Spleen (tissue), 11 donors: ENCODE measurements around the gene TUBA4B. TPM values are rescaled to one million over a fixed set of nuclear protein-coding genes. Genes with fewer than 3 reads are reported as not detected.
A peak's percentile ranks its signal among the peaks of the same experiment; 100 is the strongest.

Experiments used
- DNase-seq: peaks from one replicate; pipeline ENCODE4 v3.0.0-alpha.2; 2020
- H3K27ac ChIP-seq, 8 donors: fragments of 200-600 bp; sonication (generic) in 7 of 8; 1 replicate in 4 of 8; 2 replicates in 4 of 8; pipeline versions ENCODE4 v1.5.0 to v1.8.0; 2016 to 2021; ENCODE audit warnings: inconsistent platforms in 4 of 8, mild to moderate bottlenecking in 4 of 8, moderate library complexity in 1 of 8
- H3K27me3 ChIP-seq, 7 donors: fragments of 200-600 bp; sonication (generic) in 6 of 7; replicated peaks in 1 of 7; 1 replicate in 4 of 7; 2 replicates in 3 of 7; pipeline versions ENCODE4 v1.5.0 to v1.8.0; 2016 to 2021; ENCODE audit warnings: inconsistent platforms in 3 of 7, mild to moderate bottlenecking in 1 of 7
- H3K36me3 ChIP-seq, 6 donors: fragments of 200-600 bp; sonication (generic) in 5 of 6; 1 replicate in 4 of 6; 2 replicates in 2 of 6; pipeline versions ENCODE4 v1.5.0 to v1.8.0; 2016 to 2021; ENCODE audit warnings: inconsistent platforms in 2 of 6
- H3K4me1 ChIP-seq, 6 donors: fragments of 200-600 bp; sonication (generic) in 5 of 6; 1 replicate in 3 of 6; 2 replicates in 3 of 6; pipeline versions ENCODE4 v1.5.0 to v1.8.0; 2016 to 2021; ENCODE audit warnings: inconsistent platforms in 3 of 6
- H3K4me3 ChIP-seq, 8 donors: fragments of 200-600 bp; sonication (generic) in 7 of 8; 1 replicate in 4 of 8; 2 replicates in 4 of 8; pipeline versions ENCODE4 v1.5.0 to v1.8.0; 2016 to 2021; ENCODE audit warnings: inconsistent platforms in 4 of 8, mild to moderate bottlenecking in 4 of 8, moderate library complexity in 2 of 8
- H3K9me3 ChIP-seq, 8 donors: fragments of 200-600 bp; sonication (generic) in 7 of 8; 1 replicate in 4 of 8; 2 replicates in 4 of 8; pipeline versions ENCODE4 v1.5.0 to v1.8.0; 2016 to 2021; ENCODE audit warnings: inconsistent platforms in 4 of 8
- CTCF ChIP-seq, 11 experiments: fragments of 200-600 bp in 7 of 11; fragments of 450-650 bp in 4 of 11; sonication (generic) in 4 of 11; IDR thresholded peaks in 8 of 11; conservative IDR thresholded peaks in 3 of 11; 1 replicate in 7 of 11; 2 replicates in 4 of 11; pipeline versions ENCODE4 v1.4.0 to v1.8.0; 2016 to 2021; ENCODE audit warnings: antibody characterized with exemption in 11 of 11, inconsistent platforms in 4 of 11, mild to moderate bottlenecking in 1 of 11
- POLR2A ChIP-seq, 3 donors: fragments of 450-650 bp; IDR thresholded peaks; one replicate each; pipeline ENCODE4 v1.5.1; 2017; ENCODE audit warnings: antibody characterized with exemption in 3 of 3, mild to moderate bottlenecking in 1 of 3
- POLR2AphosphoS5 ChIP-seq, 3 donors: sonication (generic); formaldehyde crosslinking; IDR thresholded peaks; one replicate each; pipeline ENCODE4 v1.5.1; 2017; ENCODE audit warnings: antibody characterized with exemption in 3 of 3
- WGBS, 5 donors: extraction: QIAGEN DNeasy Blood & Tissue Kit in 3 of 5; methylation state at CpG; one replicate each; pipeline versions ENCODE4 v1.1.5 to v1.1.7; 2013 to 2018; 5-methylcytosine and 5-hydroxymethylcytosine counted together
- intact Hi-C: fragments of 100-400 bp; cut with DNase I; formaldehyde crosslinking; loops from one replicate; pipeline ENCODE4 v1.15.0; 2023; ENCODE audit warnings: low total_unique reads
- polyA plus RNA-seq, 3 donors: library from polyadenylated mRNA; stranded (reverse); fragments of 200-250 nt; gene quantifications; one replicate each; pipeline ENCODE4 v1.2.1, GENCODE V29; 2013
- total RNA-seq, 7 donors: library from RNA; depleted of rRNA in 3 of 7; stranded (reverse); fragments of >200 nt in 3 of 7; fragmentation: NEBNext Ultra II Directional in 4 of 7; extraction: Animal tissue kit (Norgen Biotek cat#: 25700) in 4 of 7; gene quantifications; one replicate each; pipeline versions ENCODE4 v1.1.0 to v1.2.1, GENCODE V29; 2016 to 2021
- donor health status: healthy with polysubstance abuse.
- donor health status: DM: no; HTN: no; CAD: no; lungs with moderate emphysema.
- donor health status: DM: no; HTN: no; CAD: no.
- donor health status: Bipolar disorder and iron deficiency.
- donor health status: healthy.
- donor health status: DM: no; HTN: no; CAD: no.
- donor health status: DM: yes; HTN: yes; CAD: no.

TUBA4B gene
- total and polyA plus RNA-seq, 10 donors = not detected

GRCh38 chr2:219246559-219246958 lies 6.5 kb upstream of the TUBA4B start:
- intact Hi-C loops = no loop called here
- WGBS, 5 donors = 93 to 96% (median 94%) methylated on average over 3 to 10 of the region's 10 CpGs
- Histone ChIP-seq H3K36me3 (peaks cover 0 to 46% (median 21%) of the 10 kb centered on the region in 6 donors), H3K9me3 (no peaks in the 10 kb centered on the region), H3K4me3 (peak overlapping the region in 2 of 8 donors; percentile 71 to 78), H3K27me3 (no peaks in the 10 kb centered on the region), H3K4me1 (peaks cover 48 to 86% (median 73%) of the 10 kb centered on the region in 6 donors), H3K27ac (peak overlapping the region; percentile 73 to 99 (median 94))
- no peak for DNase-seq
- TF ChIP-seq CTCF (IDR thresholded peaks at IDR 0.05 in 8 of 11, conservative IDR thresholded peaks at IDR 0.05 in 3 of 11) (no peak), POLR2A (IDR thresholded peaks at IDR 0.05) (no peak), POLR2AphosphoS5 (IDR thresholded peaks at IDR 0.05) (no peak)

GRCh38 chr2:219247678-219248642 lies 5.1 kb upstream of the TUBA4B start:
- no peaks in the 10 kb centered on the region for H3K9me3 ChIP-seq
- H3K27ac ChIP-seq = peak overlapping the region; percentile 73 to 99 (median 94)
- H3K4me1 ChIP-seq = peaks cover 55 to 96% (median 84%) of the 10 kb centered on the region in 6 donors
- peaks cover 0 to 53% (median 23%) of the 10 kb centered on the region in 6 donors for H3K36me3 ChIP-seq
- H3K4me3 ChIP-seq = peak overlapping the region in 7 of 8 donors; percentile 9 to 94 (median 29)
- intact Hi-C loops = no loop called here
- peak; percentile 85 for DNase-seq
- WGBS, 5 donors = 58 to 70% (median 60%) methylated on average over 15 to 17 of the region's 17 CpGs
- TF ChIP-seq CTCF (IDR thresholded peaks at IDR 0.05 in 8 of 11, conservative IDR thresholded peaks at IDR 0.05 in 3 of 11) = no peak
- peak in 1 of 3 donors; percentile 27 for TF ChIP-seq POLR2A (IDR thresholded peaks at IDR 0.05)
- TF ChIP-seq POLR2AphosphoS5 (IDR thresholded peaks at IDR 0.05) = peak; percentile 21 to 96 (median 73)
- no peaks in the 10 kb centered on the region for H3K27me3 ChIP-seq

- H3K27me3 ChIP-seq = peaks cover 0 to 3% (median 0%) of the 10 kb centered on the region in 7 donors
- intact Hi-C loops = no loop called here
- no peak for DNase-seq
- TF ChIP-seq POLR2AphosphoS5 (IDR thresholded peaks at IDR 0.05) = no peak
- no peak for TF ChIP-seq CTCF (IDR thresholded peaks at IDR 0.05 in 8 of 11, conservative IDR thresholded peaks at IDR 0.05 in 3 of 11)
- TF ChIP-seq POLR2A (IDR thresholded peaks at IDR 0.05) = no peak
- H3K9me3 ChIP-seq = no peaks in the 10 kb centered on the region
- H3K27ac ChIP-seq = peak overlapping the region; percentile 73 to 99 (median 94)
- H3K4me3 ChIP-seq = peak overlapping the region; percentile 2 to 94 (median 33)
- H3K4me1 ChIP-seq = peaks cover 55 to 97% (median 85%) of the 10 kb centered on the region in 6 donors
- peaks cover 0 to 53% (median 23%) of the 10 kb centered on the region in 6 donors for H3K36me3 ChIP-seq
- WGBS, 5 donors = 59 to 92% (median 70%) methylated on average over 2 of the region's 2 CpGs
Measured at GRCh38 chr2:219248845-219249202, 4.2 kb upstream of the TUBA4B start.
